Tibial artery (tissue), 4 donors: ENCODE measurements around the gene OR1L8.

ENCODE experiments used
- DNase-seq, 2 donors: peaks; one replicate each; pipeline ENCODE4 v3.0.0-alpha.2; 2019
- H3K27ac ChIP-seq, 2 donors: fragments of 200-600 bp; sonication (generic) in 1 of 2; 1 replicate in 1 of 2; 2 replicates in 1 of 2; pipeline ENCODE4 v1.5.1; 2018 to 2019; ENCODE audit warnings: mild to moderate bottlenecking in 1 of 2
- H3K27me3 ChIP-seq, 2 donors: fragments of 200-600 bp; sonication (generic) in 1 of 2; one replicate each; pipeline versions ENCODE4 v1.5.1 to v1.6.0; 2016 to 2019
- H3K36me3 ChIP-seq, 3 donors: fragments of 200-600 bp; sonication (generic) in 2 of 3; one replicate each; pipeline ENCODE4 v1.5.1; 2016 to 2019; ENCODE audit warnings: mild to moderate bottlenecking in 2 of 3
- H3K4me1 ChIP-seq, 4 donors: fragments of 200-600 bp; sonication (generic) in 2 of 4; 1 replicate in 3 of 4; 2 replicates in 1 of 4; pipeline ENCODE4 v1.5.1; 2016 to 2019
- H3K4me3 ChIP-seq, 2 donors: fragments of 200-600 bp; sonication (generic) in 1 of 2; 1 replicate in 1 of 2; 2 replicates in 1 of 2; pipeline ENCODE4 v1.5.1; 2018 to 2019; ENCODE audit warnings: mild to moderate bottlenecking in 2 of 2
- H3K9me3 ChIP-seq, 3 donors: fragments of 200-600 bp; sonication (generic) in 1 of 3; one replicate each; pipeline ENCODE4 v1.5.1; 2016 to 2019
- intact Hi-C: fragments of 100-400 bp; cut with DNase I; formaldehyde crosslinking; loops from one replicate; pipeline ENCODE4 v1.15.0; 2023; ENCODE audit warnings: low total_unique reads
- TF ChIP-seq, protein P1 (sequence below), 2 experiments: fragments of 200-600 bp in 1 of 2; fragments of 450-650 bp in 1 of 2; IDR thresholded peaks; one replicate each; pipeline ENCODE4 v1.5.1; 2017 to 2019; ENCODE audit warnings: antibody characterized with exemption in 2 of 2, mild to moderate bottlenecking in 1 of 2, moderate library complexity in 1 of 2

The OR1L8 gene

GRCh38 chr9:122518226-122518625 lies 65.0 kb downstream of the OR1L8 start:
- Histone ChIP-seq H3K36me3 (no peaks in the 10 kb centered on the region), H3K4me1 (no peaks in the 10 kb centered on the region), H3K9me3 (no peaks in the 10 kb centered on the region), H3K4me3 (no peak overlapping the region), H3K27ac (no peak overlapping the region), H3K27me3 (peaks cover 0 to 5% of the 10 kb centered on the region in 2 donors)
- DNase-seq, result no peak
- intact Hi-C loops, result no loop called here
- TF ChIP-seq, protein P1, sequence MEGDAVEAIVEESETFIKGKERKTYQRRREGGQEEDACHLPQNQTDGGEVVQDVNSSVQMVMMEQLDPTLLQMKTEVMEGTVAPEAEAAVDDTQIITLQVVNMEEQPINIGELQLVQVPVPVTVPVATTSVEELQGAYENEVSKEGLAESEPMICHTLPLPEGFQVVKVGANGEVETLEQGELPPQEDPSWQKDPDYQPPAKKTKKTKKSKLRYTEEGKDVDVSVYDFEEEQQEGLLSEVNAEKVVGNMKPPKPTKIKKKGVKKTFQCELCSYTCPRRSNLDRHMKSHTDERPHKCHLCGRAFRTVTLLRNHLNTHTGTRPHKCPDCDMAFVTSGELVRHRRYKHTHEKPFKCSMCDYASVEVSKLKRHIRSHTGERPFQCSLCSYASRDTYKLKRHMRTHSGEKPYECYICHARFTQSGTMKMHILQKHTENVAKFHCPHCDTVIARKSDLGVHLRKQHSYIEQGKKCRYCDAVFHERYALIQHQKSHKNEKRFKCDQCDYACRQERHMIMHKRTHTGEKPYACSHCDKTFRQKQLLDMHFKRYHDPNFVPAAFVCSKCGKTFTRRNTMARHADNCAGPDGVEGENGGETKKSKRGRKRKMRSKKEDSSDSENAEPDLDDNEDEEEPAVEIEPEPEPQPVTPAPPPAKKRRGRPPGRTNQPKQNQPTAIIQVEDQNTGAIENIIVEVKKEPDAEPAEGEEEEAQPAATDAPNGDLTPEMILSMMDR (IDR thresholded peaks at IDR 0.05), result no peak
